A549 (cell line): ENCODE data around the gene ANKS4B. TPM values are rescaled to one million over a fixed set of nuclear protein-coding genes. Genes with fewer than 3 reads are reported as not detected.
"Not testable (repeated sequence)": the region's sequence is repeated elsewhere in the genome, so short reads cannot be mapped to it uniquely, and the experiment has no call there.

ENCODE experiments used
- ATAC-seq, 2 experiments: fragments of 200-7000 bp in 1 of 2; fragments of >200 bp in 1 of 2; cut with Nextera tagmentation in 1 of 2; cut with Tn5 transposase in 1 of 2; 3 replicates each; pipeline versions ENCODE4 v1.8.0 to v1.9.1; 2018 to 2020; ENCODE audit warnings: mild to moderate bottlenecking in 1 of 2, moderate library complexity in 1 of 2
- CTCF ChIA-PET: fragments of 300-600 bp; sonication (Branson Sonifier 250); formaldehyde crosslinking; extraction: SDS; loops from one replicate; lab custom pipeline; 2021; ENCODE audit warnings: antibody characterized with exemption, inconsistent platforms; lab: Yijun Ruan, JAX
- POLR2A ChIA-PET: fragments of 350-600 bp; formaldehyde crosslinking; extraction: SDS; loops from one replicate; lab custom pipeline; 2021; ENCODE audit warnings: antibody characterized with exemption, inconsistent platforms; lab: Yijun Ruan, JAX
- DNase-seq, 2 experiments: peaks; one replicate each; pipeline versions ENCODE4 v3.0.0 to v3.0.0-alpha.2; 2011 to 2016; ENCODE audit warnings: low read depth in 1 of 2, low spot score in 1 of 2
- FAIRE-seq: peaks from 2 replicates; lab custom pipeline; 2011; peaks lifted over from hg19 to GRCh38; lab: Jason Lieb, UNC
- H3K27ac ChIP-seq, 2 experiments: fragments of >200 bp; sonication (Bioruptor Twin); formaldehyde crosslinking; 3 replicates each; pipeline ENCODE4 v1.5.1; 2016 to 2017
- H3K4me1 ChIP-seq: fragments of >200 bp; sonication (Bioruptor Twin); formaldehyde crosslinking; 3 replicates; pipeline ENCODE4 v1.6.1; 2016
- H3K4me2 ChIP-seq: fragments of >200 bp; sonication (Bioruptor Twin); formaldehyde crosslinking; 3 replicates; pipeline ENCODE4 v1.6.1; 2016
- H3K4me3 ChIP-seq: fragments of >200 bp; sonication (Bioruptor Twin); formaldehyde crosslinking; 3 replicates; pipeline ENCODE4 v1.5.1; 2016
- H3K9me3 ChIP-seq: fragments of >200 bp; sonication (Bioruptor Twin); formaldehyde crosslinking; 3 replicates; pipeline ENCODE4 v1.6.1; 2016
- BHLHE40 ChIP-seq: IDR thresholded peaks from 2 replicates; pipeline ENCODE4 v1.6.1; 2012; ENCODE audit warnings: low read depth, low read length, inconsistent platforms
- CHD2 ChIP-seq: fragments of 150-350 bp; IDR thresholded peaks from 2 replicates; pipeline ENCODE4 v1.6.1; 2014; ENCODE audit warnings: low read length; ENCODE audit not compliant: partially characterized antibody
- CHD4 ChIP-seq: fragments of 200-600 bp; sonication (generic); IDR thresholded peaks from 2 replicates; pipeline ENCODE4 v1.6.1; 2016; ENCODE audit warnings: antibody characterized with exemption, mild to moderate bottlenecking, borderline replicate concordance
- EHMT2 ChIP-seq: fragments of 200-600 bp; sonication (generic); IDR thresholded peaks from 2 replicates; pipeline ENCODE4 v1.6.1; 2016; ENCODE audit warnings: antibody characterized with exemption, low read depth, mild to moderate bottlenecking, moderate library complexity
- EP300 ChIP-seq, 2 experiments: fragments of >200 bp; sonication (Bioruptor Twin); formaldehyde crosslinking; IDR thresholded peaks; 2 replicates in 1 of 2; 3 replicates in 1 of 2; pipeline ENCODE4 v1.6.1; 2016 to 2017
- ESRRA ChIP-seq: fragments of 150-350 bp; IDR thresholded peaks from 2 replicates; pipeline ENCODE4 v1.6.1; 2014; ENCODE audit warnings: mild to moderate bottlenecking, low read length, borderline replicate concordance
- FOSL2 ChIP-seq, 2 experiments: fragments of 450-650 bp in 1 of 2; fragments of >200 bp in 1 of 2; sonication (Bioruptor Twin) in 1 of 2; formaldehyde crosslinking; IDR thresholded peaks; 2 replicates each; pipeline versions ENCODE4 v1.5.0 to v1.6.1; 2016 to 2020; ENCODE audit warnings: mild to moderate bottlenecking in 1 of 2, moderate library complexity in 1 of 2
- FOXS1 ChIP-seq: fragments of 250-450 bp; sonication (Bioruptor Pico); IDR thresholded peaks from 2 replicates; pipeline ENCODE4 v1.5.0; 2020; ENCODE audit warnings: mild to moderate bottlenecking, moderate library complexity
- GATA3 ChIP-seq: IDR thresholded peaks from 2 replicates; pipeline ENCODE4 v1.6.1; 2012; ENCODE audit warnings: borderline replicate concordance
- HEYL ChIP-seq: fragments of 250-450 bp; sonication (Bioruptor Pico); IDR thresholded peaks from 2 replicates; pipeline ENCODE4 v1.8.0; 2021; ENCODE audit warnings: mild to moderate bottlenecking, moderate library complexity
- HOXA7 ChIP-seq: fragments of 250-450 bp; sonication (Bioruptor Pico); IDR thresholded peaks from 2 replicates; pipeline ENCODE4 v1.5.0; 2020; ENCODE audit warnings: mild to moderate bottlenecking, moderate library complexity
- JUN ChIP-seq, 2 experiments: fragments of >200 bp; sonication (Bioruptor Twin); formaldehyde crosslinking; IDR thresholded peaks; 2 replicates in 1 of 2; 3 replicates in 1 of 2; pipeline ENCODE4 v1.6.1; 2016 to 2017
- PHF8 ChIP-seq: fragments of 200-600 bp; sonication (generic); IDR thresholded peaks from 2 replicates; pipeline ENCODE4 v1.6.1; 2016; ENCODE audit warnings: low read depth, mild to moderate bottlenecking, antibody characterized with exemption, moderate library complexity, borderline replicate concordance
- POLR2A ChIP-seq: IDR thresholded peaks from 2 replicates; pipeline ENCODE4 v1.6.1; 2012; ENCODE audit warnings: mild to moderate bottlenecking, low read length
- POLR2AphosphoS2 ChIP-seq: conservative IDR thresholded peaks from 2 replicates; pipeline ENCODE4 v1.6.1; 2012; ENCODE audit warnings: low read length, improper control_type of control experiment, inconsistent platforms
- RARB ChIP-seq: fragments of 250-450 bp; sonication (Bioruptor Pico); IDR thresholded peaks from 2 replicates; pipeline ENCODE4 v1.8.0; 2021; ENCODE audit warnings: mild to moderate bottlenecking, moderate library complexity
- RNF2 ChIP-seq: fragments of 200-600 bp; sonication (generic); IDR thresholded peaks from 2 replicates; pipeline ENCODE4 v1.6.1; 2016; ENCODE audit warnings: low read depth, mild to moderate bottlenecking, antibody characterized with exemption, moderate library complexity, borderline replicate concordance
- SMC3 ChIP-seq: fragments of >200 bp; sonication (Bioruptor Twin); formaldehyde crosslinking; IDR thresholded peaks from 3 replicates; pipeline ENCODE4 v1.6.1; 2018; ENCODE audit warnings: inconsistent platforms
- SREBF2 ChIP-seq: fragments of 450-650 bp; IDR thresholded peaks from 2 replicates; pipeline ENCODE4 v1.6.1; 2014; ENCODE audit warnings: mild to moderate bottlenecking, moderate library complexity
- ZFP36 ChIP-seq: fragments of 450-650 bp; IDR thresholded peaks from 2 replicates; pipeline ENCODE4 v1.6.1; 2014; ENCODE audit warnings: borderline replicate concordance; ENCODE audit not compliant: partially characterized antibody
- ZNF302 ChIP-seq: fragments of 250-450 bp; sonication (Bioruptor Pico); IDR thresholded peaks from 2 replicates; pipeline ENCODE4 v1.9.0; 2021; ENCODE audit warnings: inconsistent platforms, mild to moderate bottlenecking, moderate library complexity
- WGBS: methylation state at CpG from one replicate; pipeline ENCODE4 v1.1.6; 2017; ENCODE audit errors: missing lambda C conversion rate; 5-methylcytosine and 5-hydroxymethylcytosine counted together
- polyA plus RNA-seq, 4 experiments: library from polyadenylated mRNA; depleted of rRNA in 3 of 4; stranded (reverse); fragments of >200 nt; fragmentation: RNase III in 1 of 4; extraction: RNeasy Plus Mini Kit Qiagen cat#74134 plus additional on column Dnase treatment in 1 of 4; gene quantifications; 2 replicates in 3 of 4; 3 replicates in 1 of 4; pipeline ENCODE4 v1.2.3, GENCODE V29; 2011 to 2017
- TF ChIP-seq, protein P1 (sequence below): fragments of >200 bp; sonication (Bioruptor Twin); formaldehyde crosslinking; IDR thresholded peaks from 3 replicates; pipeline ENCODE4 v1.6.1; 2016
- TF ChIP-seq, protein P2 (sequence below): IDR thresholded peaks from 2 replicates; pipeline ENCODE4 v1.6.1; 2012; ENCODE audit warnings: low read depth, borderline replicate concordance
- TF ChIP-seq, protein P3 (sequence below): IDR thresholded peaks from 2 replicates; pipeline ENCODE4 v1.6.1; 2012
- TF ChIP-seq, protein P4 (sequence below): fragments of 250-450 bp; sonication (Bioruptor Pico); IDR thresholded peaks from 2 replicates; pipeline ENCODE4 v1.5.0; 2020; ENCODE audit warnings: low read depth, mild to moderate bottlenecking, moderate library complexity

Gene ANKS4B
- polyA plus RNA-seq, 2 of the 4 experiments (the other 2 are of a cell fraction) = 0.27 to 1.8 TPM

DNA sequence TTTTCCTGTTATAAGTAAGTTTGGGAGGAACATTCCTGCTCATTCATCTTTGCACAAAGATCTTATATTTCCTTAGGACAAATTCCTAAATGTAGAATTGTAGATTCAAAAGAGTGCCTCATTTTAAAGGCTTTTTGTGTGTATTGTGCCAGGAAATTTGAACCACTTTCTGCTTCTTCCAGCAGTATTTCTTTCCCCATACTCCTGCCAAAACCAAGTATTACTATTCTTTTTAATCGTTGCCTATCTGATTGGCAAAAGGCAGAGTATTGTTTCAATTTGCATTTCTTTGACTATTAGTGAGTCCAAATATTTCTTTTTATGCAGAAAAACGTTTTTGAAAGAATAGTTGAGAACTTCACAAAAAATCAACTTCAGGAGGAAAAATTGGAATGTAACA is 9.3 kb downstream of the ANKS4B start:
- CTCF ChIA-PET = no interaction called here
- FAIRE-seq (no peak), ATAC-seq (no peak), DNase-seq (no peak)
- POLR2A ChIA-PET = no interaction called here
- Histone ChIP-seq H3K9me3 (no peaks in the 10 kb centered on the region), H3K4me1 (peaks cover 8% of the 10 kb centered on the region; the same call in 2 of the 3 replicates), H3K4me2 (no peak overlapping the region), H3K4me3 (no peak overlapping the region), H3K27ac (no peak overlapping the region)
- no peak for TF ChIP-seq POLR2A
- TF ChIP-seq, protein P1, sequence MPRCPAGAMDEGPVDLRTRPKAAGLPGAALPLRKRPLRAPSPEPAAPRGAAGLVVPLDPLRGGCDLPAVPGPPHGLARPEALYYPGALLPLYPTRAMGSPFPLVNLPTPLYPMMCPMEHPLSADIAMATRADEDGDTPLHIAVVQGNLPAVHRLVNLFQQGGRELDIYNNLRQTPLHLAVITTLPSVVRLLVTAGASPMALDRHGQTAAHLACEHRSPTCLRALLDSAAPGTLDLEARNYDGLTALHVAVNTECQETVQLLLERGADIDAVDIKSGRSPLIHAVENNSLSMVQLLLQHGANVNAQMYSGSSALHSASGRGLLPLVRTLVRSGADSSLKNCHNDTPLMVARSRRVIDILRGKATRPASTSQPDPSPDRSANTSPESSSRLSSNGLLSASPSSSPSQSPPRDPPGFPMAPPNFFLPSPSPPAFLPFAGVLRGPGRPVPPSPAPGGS = no peak
- TF ChIP-seq POLR2AphosphoS2 = no peak
- no peak for TF ChIP-seq GATA3
- no peak for TF ChIP-seq EHMT2
- no peak for TF ChIP-seq JUN (IDR thresholded peaks at IDR 0.05)
- no peak for TF ChIP-seq ZNF302 (CRISPR knock-in tag)
- TF ChIP-seq CHD4 = no peak
- TF ChIP-seq SREBF2 = no peak
- TF ChIP-seq BHLHE40 = no peak
- TF ChIP-seq FOXS1 (CRISPR knock-in tag) = no peak
- TF ChIP-seq RNF2 = no peak
- no peak for TF ChIP-seq EP300 (IDR thresholded peaks at IDR 0.05)
- WGBS = 19% methylated on average over 2 of the region's 2 CpGs

DNA sequence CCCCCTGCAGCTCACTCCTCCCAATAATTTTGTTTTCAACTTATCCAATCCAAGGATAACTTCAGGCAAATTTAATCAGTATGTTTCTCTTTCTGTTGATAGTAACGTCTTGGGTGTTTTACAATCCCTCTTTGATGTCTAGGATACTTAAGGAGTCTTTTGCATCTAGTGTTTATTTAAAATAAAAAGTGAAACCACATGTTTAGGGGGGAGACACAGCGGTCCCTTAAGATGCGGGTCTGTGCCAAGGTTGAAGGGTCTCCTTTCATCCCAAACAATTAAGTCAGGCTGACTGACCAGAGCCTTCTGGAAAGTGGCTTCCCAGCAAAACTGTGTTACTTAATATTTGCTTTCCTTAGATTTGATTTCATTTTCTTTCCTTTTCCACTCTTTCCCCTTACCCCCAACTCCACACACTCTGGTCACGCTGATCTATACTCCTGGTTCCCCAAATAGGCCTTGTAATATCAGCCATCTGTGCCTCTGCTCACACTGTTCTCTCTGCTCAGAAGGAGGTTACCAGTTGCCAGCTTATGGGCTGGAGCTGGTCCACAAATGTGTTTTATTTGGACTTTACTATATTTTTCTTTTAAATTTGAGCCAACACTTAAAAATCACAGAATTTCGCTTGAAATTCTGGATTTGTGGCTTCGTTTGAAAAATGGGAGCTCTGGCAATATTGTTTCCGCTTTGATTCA is 11.2 kb downstream of the ANKS4B start:
- ChIA-PET POLR2A (no interaction called here), CTCF (no interaction called here)
- no peak for TF ChIP-seq SREBF2
- no peak for TF ChIP-seq CHD2
- TF ChIP-seq, protein P2, sequence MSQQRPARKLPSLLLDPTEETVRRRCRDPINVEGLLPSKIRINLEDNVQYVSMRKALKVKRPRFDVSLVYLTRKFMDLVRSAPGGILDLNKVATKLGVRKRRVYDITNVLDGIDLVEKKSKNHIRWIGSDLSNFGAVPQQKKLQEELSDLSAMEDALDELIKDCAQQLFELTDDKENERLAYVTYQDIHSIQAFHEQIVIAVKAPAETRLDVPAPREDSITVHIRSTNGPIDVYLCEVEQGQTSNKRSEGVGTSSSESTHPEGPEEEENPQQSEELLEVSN = no peak
- TF ChIP-seq PHF8 = no peak
- TF ChIP-seq CHD4 = no peak
- no peak for TF ChIP-seq RARB (CRISPR knock-in tag)
- TF ChIP-seq, protein P3, sequence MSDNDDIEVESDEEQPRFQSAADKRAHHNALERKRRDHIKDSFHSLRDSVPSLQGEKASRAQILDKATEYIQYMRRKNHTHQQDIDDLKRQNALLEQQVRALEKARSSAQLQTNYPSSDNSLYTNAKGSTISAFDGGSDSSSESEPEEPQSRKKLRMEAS = no peak
- no peak for TF ChIP-seq SMC3
- no peak for TF ChIP-seq ESRRA
- TF ChIP-seq FOSL2 (IDR thresholded peaks at IDR 0.05) = no peak
- no peak for TF ChIP-seq FOSL2 (CRISPR knock-in tag; IDR thresholded peaks at IDR 0.05)
- TF ChIP-seq HOXA7 = no peak
- no peak for TF ChIP-seq HEYL (CRISPR knock-in tag)
- TF ChIP-seq POLR2AphosphoS2 = no peak
- TF ChIP-seq, protein P4, sequence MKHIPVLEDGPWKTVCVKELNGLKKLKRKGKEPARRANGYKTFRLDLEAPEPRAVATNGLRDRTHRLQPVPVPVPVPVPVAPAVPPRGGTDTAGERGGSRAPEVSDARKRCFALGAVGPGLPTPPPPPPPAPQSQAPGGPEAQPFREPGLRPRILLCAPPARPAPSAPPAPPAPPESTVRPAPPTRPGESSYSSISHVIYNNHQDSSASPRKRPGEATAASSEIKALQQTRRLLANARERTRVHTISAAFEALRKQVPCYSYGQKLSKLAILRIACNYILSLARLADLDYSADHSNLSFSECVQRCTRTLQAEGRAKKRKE (CRISPR knock-in tag) = no peak
- TF ChIP-seq ZFP36 = no peak
- FAIRE-seq = no peak
- WGBS = 78% methylated on average over 7 of the region's 7 CpGs
- Histone ChIP-seq H3K4me1 (peaks cover 8% of the 10 kb centered on the region; the same call in 2 of the 3 replicates), H3K9me3 (no peaks in the 10 kb centered on the region), H3K4me3 (no peak overlapping the region), H3K27ac (no peak overlapping the region), H3K4me2 (no peak overlapping the region)
- no peak for ATAC-seq
- no peak for DNase-seq

DNA sequence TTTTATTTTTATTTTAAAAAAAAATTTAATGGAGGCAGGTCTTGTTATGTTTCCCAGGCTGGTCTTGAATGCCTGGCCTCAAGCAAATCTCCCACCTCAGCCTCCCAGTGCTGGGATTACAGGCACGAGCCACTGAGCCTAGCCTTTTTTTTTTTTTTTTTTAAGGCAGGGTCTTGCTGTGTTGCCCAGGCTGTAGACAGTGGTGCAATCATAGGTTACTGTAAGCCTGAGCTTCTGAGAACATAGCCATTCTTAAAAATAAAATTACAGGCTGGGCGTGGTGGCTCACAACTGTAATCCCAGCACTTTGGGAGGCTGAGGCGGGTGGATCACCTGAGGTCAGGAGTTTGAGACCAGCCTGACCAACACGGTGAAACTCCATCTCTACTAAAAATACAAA is 14.7 kb downstream of the ANKS4B start:
- FAIRE-seq = not testable (repeated sequence)
- 77% methylated on average over 4 of the region's 4 CpGs for WGBS

More for the DNA sequence above, 14.7 kb downstream of the ANKS4B start:
- POLR2A ChIA-PET, ATAC-seq, CTCF ChIA-PET, DNase-seq, H3K4me2 ChIP-seq, H3K4me3 ChIP-seq, H3K9me3 ChIP-seq, H3K27ac ChIP-seq, H3K4me1 ChIP-seq: not testable (repeated sequence)
